Posterior cingulate gyrus (tissue), 11 donors: Measurements from ENCODE around the gene TBX20.

Experiments used
- DNase-seq, 10 donors: peaks; one replicate each; pipeline versions ENCODE4 v3.0.0 to v3.0.0-alpha.2; 2020 to 2021; ENCODE audit warnings: mixed read lengths in 3 of 10
- intact Hi-C: fragments of 100-400 bp; cut with DNase I; formaldehyde crosslinking; loops from one replicate; pipeline ENCODE4 v1.15.1; 2023

Gene TBX20

GRCh38 chr7:35253710-35254495, at the start of gene TBX20:
TSS of gene TBX20 (minus strand) at chr7:35254100. CDS start at chr7:35253620, 480 bp downstream.
- intact Hi-C loops, result no loop called here
- DNase-seq, result peak in 3 of 10 donors; percentile 58 to 77 (median 70)

- DNase-seq, result no peak
- intact Hi-C loops, result no loop called here
Measured at GRCh38 chr7:35289376-35289775, 35.5 kb upstream of the TBX20 start.

GRCh38 chr7:35286986-35287385, 33.1 kb upstream of the TBX20 start:
- no peak for DNase-seq
- intact Hi-C loops, result no loop called here

- intact Hi-C loops, result no loop called here
- DNase-seq, result no peak
Measured at GRCh38 chr7:35286422-35286821, 32.5 kb upstream of the TBX20 start.

- DNase-seq, result no peak
- intact Hi-C loops, result no loop called here
Measured at GRCh38 chr7:35285799-35286198, 31.9 kb upstream of the TBX20 start.

GRCh38 chr7:35280902-35281301, 27.0 kb upstream of the TBX20 start:
- no peak for DNase-seq
- intact Hi-C loops, result no loop called here

- intact Hi-C loops, result no loop called here
- DNase-seq, result no peak
Measured at GRCh38 chr7:35277359-35277758, 23.5 kb upstream of the TBX20 start.

- no peak for DNase-seq
- intact Hi-C loops, result no loop called here
Measured at GRCh38 chr7:35272246-35272645, 18.3 kb upstream of the TBX20 start.

GRCh38 chr7:35268953-35269352, 15.1 kb upstream of the TBX20 start:
- DNase-seq, result no peak
- intact Hi-C loops, result no loop called here

GRCh38 chr7:35267411-35267810, 13.5 kb upstream of the TBX20 start:
- peak in 2 of 10 donors; percentile 52 to 60 for DNase-seq
- intact Hi-C loops, result no loop called here

- intact Hi-C loops, result no loop called here
Measured at GRCh38 chr7:35263396-35263795, 9.5 kb upstream of the TBX20 start.

GRCh38 chr7:35261476-35262285, 7.8 kb upstream of the TBX20 start:
- peak in 3 of 10 donors; percentile 69 to 79 (median 74) for DNase-seq
- intact Hi-C loops, result no loop called here

More at GRCh38 chr7:35263396-35263795, 9.5 kb upstream of the TBX20 start:
- DNase-seq, result no peak

GRCh38 chr7:35261041-35261440, 7.1 kb upstream of the TBX20 start:
- DNase-seq, result peak in 2 of 10 donors; percentile 70
- intact Hi-C loops, result no loop called here

- intact Hi-C loops, result no loop called here
- no peak for DNase-seq
Measured at GRCh38 chr7:35260246-35260645, 6.3 kb upstream of the TBX20 start.

GRCh38 chr7:35259523-35259908, 5.6 kb upstream of the TBX20 start:
- DNase-seq, result no peak

GRCh38 chr7:35258868-35259522, 5.1 kb upstream of the TBX20 start:
- intact Hi-C loops, result no loop called here
- peak in 2 of 10 donors; percentile 57 to 63 for DNase-seq

More at GRCh38 chr7:35259523-35259908, 5.6 kb upstream of the TBX20 start:
- intact Hi-C loops, result no loop called here

GRCh38 chr7:35258125-35258867, 4.4 kb upstream of the TBX20 start:
- peak in 3 of 10 donors; percentile 55 to 70 (median 66) for DNase-seq
- intact Hi-C loops, result no loop called here

GRCh38 chr7:35257251-35258124, 3.6 kb upstream of the TBX20 start:
- intact Hi-C loops, result no loop called here
- DNase-seq, result peak in 3 of 10 donors; percentile 27 to 77 (median 61)
